ENCODE measurements around the gene TJAP1.

TJAP1 gene

DNA sequence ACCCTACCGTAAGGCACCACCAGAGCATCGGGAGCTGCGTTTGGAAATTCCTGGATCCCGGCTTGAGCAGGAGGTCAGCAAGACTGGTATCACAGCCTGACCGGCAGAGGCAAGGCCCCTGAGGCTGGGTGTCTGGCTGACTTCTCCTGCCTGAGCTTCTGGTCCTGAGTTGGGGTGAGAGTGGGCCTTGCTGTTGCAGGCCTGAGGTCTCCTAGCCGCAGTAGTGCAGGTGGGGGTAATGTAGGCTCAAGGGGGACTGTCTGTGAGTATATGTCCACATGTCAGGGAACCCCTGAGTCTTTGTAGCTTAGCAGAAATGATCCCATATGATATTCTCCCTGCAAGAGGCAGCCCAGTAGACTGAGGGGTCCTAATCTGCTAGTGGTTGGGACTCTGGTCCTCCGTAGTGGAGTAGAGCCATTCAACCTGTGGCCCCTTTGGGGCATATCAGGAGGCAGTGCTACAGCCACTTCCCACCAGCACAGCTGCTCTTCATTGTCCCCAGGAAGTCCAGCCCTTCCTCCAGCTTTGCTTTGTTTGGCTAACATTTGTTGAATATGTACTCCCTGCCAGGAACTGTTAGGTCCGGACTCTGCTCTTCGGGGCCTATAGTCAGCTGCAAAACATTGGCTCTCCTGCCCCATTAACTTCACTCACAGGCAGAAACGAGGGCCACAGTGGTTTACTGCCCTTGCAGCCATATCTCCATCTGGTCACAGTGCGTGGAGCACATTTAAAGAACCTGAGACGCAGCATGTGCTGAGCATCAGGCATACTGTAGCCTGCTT is 21.9 kb downstream of the TJAP1 start:
- TF ChIP-seq GATA2 (IDR thresholded peaks at IDR 0.05; ENCODE audit: low read depth, low read length) (no peak), GATA3 (IDR thresholded peaks at IDR 0.05; ENCODE audit: low read depth, low read length) (no peak)

DNA sequence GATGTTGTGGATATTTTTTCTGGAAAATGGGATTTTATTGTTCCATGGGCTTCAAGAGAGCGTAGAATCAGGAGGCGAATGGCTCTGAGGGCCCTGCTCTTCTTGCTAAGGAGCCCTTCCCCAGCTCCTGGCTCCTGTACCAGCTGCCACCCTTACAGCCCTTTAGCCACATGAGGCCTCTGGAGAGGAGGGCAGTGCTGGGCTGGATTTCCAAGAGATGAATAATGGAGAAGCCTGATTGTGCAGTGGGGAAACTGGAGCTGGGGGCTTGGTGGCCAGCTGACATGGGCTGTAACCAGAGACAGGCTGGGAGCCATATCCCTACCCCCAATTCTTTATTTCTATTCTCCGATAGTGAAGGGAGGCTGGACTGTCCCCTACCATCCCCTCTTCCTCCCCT is 23.6 kb downstream of the TJAP1 start:
- TF ChIP-seq GATA3 (IDR thresholded peaks at IDR 0.05; ENCODE audit: low read depth, low read length) (no peak), GATA2 (IDR thresholded peaks at IDR 0.05; ENCODE audit: low read depth, low read length) (no peak)

DNA sequence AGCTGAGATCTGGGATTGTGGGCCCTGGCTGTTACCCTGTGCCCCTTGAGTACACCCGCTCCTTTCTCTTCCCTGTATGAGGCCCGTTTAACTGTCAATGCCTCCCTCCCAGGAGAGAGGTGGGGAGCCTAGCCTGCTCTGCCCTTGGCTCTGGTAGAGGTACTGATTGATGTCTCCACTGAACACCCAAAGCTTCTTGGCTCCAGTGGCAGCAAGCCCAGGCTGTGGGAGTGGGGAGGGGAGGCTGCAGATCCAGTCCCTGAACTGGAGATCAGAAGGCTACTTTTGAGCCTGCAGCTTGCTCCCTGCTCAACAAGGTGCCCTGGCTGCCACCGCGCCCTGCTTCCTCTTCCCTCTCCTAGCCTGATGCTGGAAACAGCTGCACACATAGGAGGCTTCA is 25.3 kb downstream of the TJAP1 start:
- no peak for TF ChIP-seq GATA3 (IDR thresholded peaks at IDR 0.05; ENCODE audit: low read depth, low read length)
- TF ChIP-seq GATA2 (IDR thresholded peaks at IDR 0.05; ENCODE audit: low read depth, low read length), result no peak

DNA sequence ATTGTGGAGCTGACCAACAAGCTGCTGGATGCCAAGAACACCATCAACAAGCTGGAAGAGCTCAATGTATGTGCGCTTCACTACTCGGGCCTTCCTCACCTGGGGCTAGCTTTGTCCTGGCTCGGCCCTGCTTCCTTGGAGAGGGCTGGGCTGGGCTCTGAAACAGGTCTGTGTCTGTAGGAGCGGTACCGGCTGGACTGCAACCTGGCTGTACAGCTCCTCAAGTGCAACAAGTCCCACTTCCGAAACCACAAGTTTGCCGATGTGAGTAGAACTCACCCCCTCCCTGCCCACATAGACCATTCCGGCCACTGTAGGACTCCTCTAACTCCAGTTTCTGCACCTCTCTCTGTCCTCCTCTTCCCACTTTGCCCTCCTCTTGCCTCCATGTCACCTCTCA is 26.1 kb downstream of the TJAP1 start:
- TF ChIP-seq GATA3 (IDR thresholded peaks at IDR 0.05; ENCODE audit: low read depth, low read length), result no peak
- no peak for TF ChIP-seq GATA2 (IDR thresholded peaks at IDR 0.05; ENCODE audit: low read depth, low read length)

DNA sequence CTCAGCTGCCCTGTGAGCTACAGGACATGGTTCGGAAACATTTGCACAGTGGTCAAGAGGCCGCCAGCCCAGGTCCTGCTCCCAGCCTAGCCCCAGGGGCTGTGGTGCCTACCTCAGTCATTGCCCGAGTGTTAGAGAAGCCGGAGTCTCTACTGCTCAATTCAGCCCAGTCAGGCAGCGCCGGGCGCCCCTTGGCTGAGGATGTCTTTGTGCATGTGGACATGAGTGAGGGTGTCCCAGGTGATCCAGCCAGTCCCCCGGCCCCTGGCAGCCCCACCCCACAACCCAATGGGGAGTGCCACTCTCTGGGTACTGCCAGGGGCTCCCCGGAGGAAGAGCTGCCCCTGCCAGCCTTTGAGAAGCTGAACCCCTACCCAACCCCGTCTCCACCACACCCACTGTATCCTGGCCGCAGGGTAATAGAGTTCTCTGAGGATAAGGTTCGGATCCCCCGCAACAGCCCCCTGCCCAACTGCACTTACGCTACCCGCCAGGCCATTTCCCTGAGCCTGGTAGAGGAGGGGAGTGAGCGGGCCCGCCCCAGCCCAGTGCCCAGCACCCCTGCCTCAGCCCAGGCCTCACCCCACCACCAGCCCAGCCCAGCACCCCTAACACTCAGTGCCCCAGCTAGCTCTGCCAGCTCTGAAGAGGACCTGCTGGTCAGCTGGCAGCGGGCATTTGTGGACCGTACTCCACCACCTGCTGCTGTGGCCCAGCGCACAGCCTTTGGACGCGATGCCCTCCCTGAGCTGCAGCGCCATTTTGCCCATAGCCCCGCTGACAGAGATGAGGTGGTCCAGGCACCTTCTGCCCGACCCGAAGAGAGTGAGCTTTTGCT is 27.6 kb downstream of the TJAP1 start:
- no peak for TF ChIP-seq GATA2 (IDR thresholded peaks at IDR 0.05; ENCODE audit: low read depth, low read length)
- no peak for TF ChIP-seq GATA3 (IDR thresholded peaks at IDR 0.05; ENCODE audit: low read depth, low read length)

DNA sequence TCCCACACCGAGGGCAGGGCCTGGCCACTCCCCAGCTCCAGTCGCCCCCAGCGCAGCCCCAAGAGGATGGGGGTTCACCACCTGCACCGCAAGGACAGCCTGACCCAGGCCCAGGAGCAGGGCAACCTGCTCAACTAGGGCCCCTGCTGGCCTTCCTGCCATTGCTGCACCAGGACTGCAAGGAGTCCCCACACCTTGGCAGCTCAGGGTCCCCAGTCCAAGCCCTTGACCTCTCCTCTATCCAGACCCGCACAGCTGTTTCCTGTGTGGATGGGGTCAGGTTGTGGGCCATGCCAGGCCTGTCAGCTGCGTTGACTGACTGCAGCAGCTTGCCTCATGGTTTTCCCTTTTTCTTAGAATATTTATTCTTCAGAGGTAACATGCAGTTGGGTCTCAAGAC is 28.3 kb downstream of the TJAP1 start:
- no peak for TF ChIP-seq GATA3 (IDR thresholded peaks at IDR 0.05; ENCODE audit: low read depth, low read length)
- TF ChIP-seq GATA2 (IDR thresholded peaks at IDR 0.05; ENCODE audit: low read depth, low read length), result no peak

DNA sequence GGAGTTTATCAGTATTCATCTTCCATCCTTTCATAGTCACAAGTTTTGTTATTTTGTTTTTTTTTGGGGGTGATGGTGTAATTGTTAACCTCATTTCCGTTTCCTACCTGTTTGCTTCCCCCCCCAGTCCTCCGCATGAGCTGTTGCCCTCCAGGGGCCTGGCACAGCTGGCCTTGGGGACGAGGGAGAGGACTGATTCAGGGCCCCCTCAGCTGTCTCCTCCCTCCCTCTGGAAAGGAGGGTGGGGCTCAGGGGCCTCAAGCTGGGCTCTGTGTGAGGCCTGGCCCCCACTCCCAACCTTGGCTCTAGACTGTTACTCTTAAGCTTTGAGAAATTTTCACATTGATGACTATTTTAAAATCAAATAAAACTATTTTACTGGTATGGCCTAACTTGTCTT is 28.8 kb downstream of the TJAP1 start:
- no peak for TF ChIP-seq GATA2 (IDR thresholded peaks at IDR 0.05; ENCODE audit: low read depth, low read length)

DNA sequence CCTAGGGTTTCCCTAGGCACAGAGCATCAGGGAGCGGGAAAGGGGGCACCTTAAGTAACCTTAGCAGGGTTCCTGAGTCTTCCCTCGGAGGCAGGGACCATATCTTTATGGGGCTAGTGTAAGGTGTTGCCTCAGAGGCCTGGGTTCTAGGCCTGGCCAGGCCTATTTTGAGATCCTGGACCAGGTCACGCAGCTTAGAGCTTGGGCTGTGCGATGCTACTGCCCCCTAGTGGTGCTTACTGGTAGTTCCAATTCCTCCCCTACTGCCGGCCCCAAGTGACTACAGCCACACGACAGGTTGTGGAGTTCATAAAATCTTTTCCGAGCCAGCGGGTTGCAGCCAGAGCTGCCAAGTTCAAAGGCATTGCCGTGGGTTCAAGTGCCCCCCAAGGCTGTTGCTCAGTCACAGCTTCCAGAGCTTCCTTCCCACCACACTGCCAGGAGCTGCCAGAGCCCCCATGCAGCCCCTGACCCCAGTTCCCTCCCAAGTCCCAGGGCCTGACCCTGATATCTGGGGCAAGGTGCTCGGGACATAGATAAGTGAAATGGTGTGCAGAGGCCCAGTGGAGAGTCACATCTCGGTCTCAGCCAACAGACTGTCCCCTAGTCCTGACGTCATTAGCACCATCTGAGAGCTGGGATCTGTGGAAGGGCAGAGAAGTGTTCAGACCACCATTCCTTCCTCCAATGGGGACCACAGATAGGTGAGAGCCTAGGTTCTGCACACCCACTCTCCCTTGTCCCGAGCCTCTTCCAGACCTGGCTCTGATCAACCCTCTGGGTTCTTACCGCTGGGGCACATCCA is 29.5 kb downstream of the TJAP1 start:
- TF ChIP-seq GATA2 (IDR thresholded peaks at IDR 0.05; ENCODE audit: low read depth, low read length) (no peak), GATA3 (IDR thresholded peaks at IDR 0.05; ENCODE audit: low read depth, low read length) (no peak)

DNA sequence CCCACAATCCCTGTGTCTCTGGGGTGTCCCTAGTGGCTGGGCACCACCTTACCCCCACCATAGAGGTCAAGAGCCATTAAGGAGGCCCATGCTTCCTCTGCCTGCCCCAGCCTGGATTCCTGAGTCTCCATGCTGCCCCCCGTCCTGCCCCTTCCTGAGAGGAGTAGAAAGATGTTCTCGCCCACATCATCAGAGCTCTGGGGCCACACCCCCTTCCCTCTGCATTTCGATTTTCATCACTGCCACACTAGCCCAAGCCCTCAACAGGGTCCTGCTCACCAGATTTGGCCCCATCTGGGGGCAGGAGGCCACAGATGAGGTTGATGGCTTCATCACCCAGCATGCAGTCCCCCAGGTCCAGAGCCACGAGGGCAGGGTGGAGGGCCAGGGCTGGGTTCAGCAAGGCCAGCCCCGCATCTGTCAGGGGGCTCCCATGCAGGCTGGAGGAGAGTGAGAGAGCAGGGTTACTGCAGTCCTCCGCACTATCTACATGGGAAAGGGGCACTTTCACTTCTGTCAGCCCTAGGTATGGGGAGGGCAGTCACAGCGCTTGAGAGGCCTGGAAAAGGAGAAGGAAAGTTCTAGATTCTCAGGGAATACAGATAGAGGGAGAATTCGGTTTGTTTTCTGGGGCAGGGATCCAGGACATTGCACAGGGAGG is 31.2 kb downstream of the TJAP1 start:
- TF ChIP-seq GATA3 (IDR thresholded peaks at IDR 0.05; ENCODE audit: low read depth, low read length) (no peak), GATA2 (IDR thresholded peaks at IDR 0.05; ENCODE audit: low read depth, low read length) (no peak)

DNA sequence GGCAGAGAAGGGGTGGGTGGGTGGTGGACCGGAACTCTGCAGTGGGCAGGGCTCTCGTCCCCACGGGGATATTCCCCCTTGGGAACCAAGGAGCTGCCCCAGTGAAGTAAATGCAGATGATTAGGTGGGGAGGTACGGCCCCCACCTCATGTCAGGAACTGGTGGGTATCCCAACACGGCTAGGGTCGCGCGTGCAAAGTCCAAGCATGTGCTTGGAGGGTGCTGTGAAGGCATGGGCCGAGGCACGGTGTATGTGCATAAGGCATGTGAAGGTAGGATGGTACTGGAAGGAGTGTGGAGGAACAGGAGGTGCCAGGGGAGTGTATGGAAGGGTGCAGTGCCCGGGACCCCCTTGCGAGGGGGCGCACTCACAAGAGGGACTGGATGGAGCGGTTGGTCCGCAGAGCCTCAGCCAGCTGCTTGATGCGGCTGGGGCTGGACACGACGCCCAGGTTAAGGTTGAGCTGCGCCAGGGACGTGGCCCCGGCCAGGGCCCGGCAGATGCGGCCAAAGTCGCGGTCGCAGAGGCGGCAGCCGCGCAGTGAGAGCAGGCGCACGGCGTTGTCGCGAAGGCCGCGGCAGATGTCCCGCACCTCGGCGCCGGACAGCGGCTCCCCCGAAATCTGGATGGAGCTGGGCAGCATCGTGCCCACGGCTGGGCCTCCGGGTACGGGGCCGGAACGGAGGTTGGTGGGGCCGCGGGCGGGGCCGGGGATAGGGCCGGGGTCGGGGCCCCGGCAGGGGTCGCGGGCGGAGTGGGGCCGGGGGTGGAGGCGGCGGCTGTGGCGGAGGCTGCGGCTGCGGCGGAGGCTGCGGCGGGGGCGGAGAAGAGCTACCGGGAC is 32.0 kb downstream of the TJAP1 start:
- no peak for TF ChIP-seq GATA3 (IDR thresholded peaks at IDR 0.05; ENCODE audit: low read depth, low read length)
- no peak for TF ChIP-seq GATA2 (IDR thresholded peaks at IDR 0.05; ENCODE audit: low read depth, low read length)

DNA sequence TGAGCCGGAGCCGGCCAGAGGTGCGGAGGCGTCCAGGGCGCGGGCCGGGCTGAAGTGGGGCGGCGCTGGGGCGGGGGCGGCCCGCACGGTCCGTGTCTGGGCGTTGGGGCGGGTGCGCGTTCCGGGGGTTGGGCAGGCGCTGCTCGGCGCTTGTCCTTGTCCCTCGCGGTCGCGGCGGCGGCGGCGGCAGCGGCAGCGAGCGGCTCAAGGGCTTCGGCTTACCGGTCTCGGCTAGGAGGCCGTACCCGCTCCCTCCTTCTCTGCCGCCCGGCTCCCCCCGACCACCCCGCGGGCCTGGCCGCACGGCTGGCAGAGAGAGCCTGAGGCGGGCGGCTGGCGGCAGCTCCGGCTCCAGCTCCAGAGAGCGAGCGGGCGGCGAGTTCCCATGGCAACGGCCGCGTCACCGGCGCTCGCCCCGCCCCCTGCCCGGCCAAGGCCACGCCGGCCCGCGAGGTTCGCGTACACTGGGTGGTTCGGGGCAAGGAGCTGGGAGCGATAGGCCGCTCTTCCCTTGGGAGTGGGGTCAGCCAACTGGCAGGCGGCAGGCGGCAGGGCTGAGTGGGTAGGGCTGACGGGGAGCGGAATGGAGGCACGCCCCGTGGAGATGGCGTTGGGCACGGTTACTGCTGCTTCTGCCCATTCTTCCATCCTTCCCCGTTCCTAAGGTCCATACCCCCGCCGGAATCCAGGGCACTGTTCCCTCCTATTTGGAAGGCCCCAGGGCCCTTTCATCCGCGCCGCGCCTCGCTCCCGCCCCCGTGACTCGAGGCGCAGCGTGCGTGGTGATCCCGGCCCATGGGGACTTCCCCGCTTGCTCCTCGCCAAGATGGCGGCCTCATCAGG is 32.8 kb downstream of the TJAP1 start, which contains the start of gene LRRC73:
Gene LRRC73, minus strand, starts transcription at position 363 of the 843 bp plus-strand sequence. CDS start 561 bp downstream, outside the sequence.
- no peak for TF ChIP-seq GATA2 (IDR thresholded peaks at IDR 0.05; ENCODE audit: low read depth, low read length)
- no peak for TF ChIP-seq GATA3 (IDR thresholded peaks at IDR 0.05; ENCODE audit: low read depth, low read length)

DNA sequence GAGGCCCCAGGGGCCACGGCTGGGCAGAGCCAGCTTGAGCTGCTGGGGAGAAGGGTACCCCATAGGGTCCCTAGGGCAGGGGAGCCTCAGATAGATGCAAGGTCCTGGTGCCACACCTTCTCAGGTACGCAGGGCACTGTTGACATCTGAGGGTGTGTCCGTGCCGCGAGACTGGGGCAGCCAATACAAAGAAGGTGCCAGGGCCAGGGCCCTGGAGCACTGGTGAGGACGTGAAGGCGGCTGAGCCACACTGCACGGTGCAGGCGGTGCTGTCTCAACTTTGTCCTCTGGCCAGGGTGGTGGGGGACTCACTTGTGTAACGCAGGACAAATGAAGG is 33.4 kb downstream of the TJAP1 start:
- TF ChIP-seq GATA2 (IDR thresholded peaks at IDR 0.05; ENCODE audit: low read depth, low read length), result no peak
- no peak for TF ChIP-seq GATA3 (IDR thresholded peaks at IDR 0.05; ENCODE audit: low read depth, low read length)
